T-helper 17 cell (primary cell): ENCODE results near the gene HNRNPLL. TPM values are rescaled to one million over a fixed set of nuclear protein-coding genes. Genes with fewer than 3 reads are reported as not detected.

Experiments used
- ATAC-seq: fragments of 150-1000 bp; cut with Tn5 transposase; 2 replicates; pipeline ENCODE4 v1.10.0; 2021; ENCODE audit warnings: mild to moderate bottlenecking, moderate library complexity
- DNase-seq, 3 donors: peaks; one replicate each; pipeline versions ENCODE4 v3.0.0 to v3.0.0-alpha.2; 2020 to 2021
- H3K9me3 ChIP-seq: one replicate; pipeline ENCODE4 v1.7.0; 2013; ENCODE audit warnings: low read length, mild to moderate bottlenecking; ENCODE audit not compliant: control insufficient read depth, poor library complexity, severe bottlenecking
- H3K27ac Mint-ChIP-seq: one replicate; pipeline ENCODE4 v1.8.0; 2022; ENCODE audit warnings: mild to moderate bottlenecking, moderate library complexity, mixed read lengths
- H3K27me3 Mint-ChIP-seq: one replicate; pipeline ENCODE4 v1.8.0; 2022; ENCODE audit warnings: mixed read lengths
- H3K36me3 Mint-ChIP-seq: one replicate; pipeline ENCODE4 v1.8.0; 2022; ENCODE audit warnings: low read depth, mixed read lengths
- H3K4me1 Mint-ChIP-seq: one replicate; pipeline ENCODE4 v1.8.0; 2022; ENCODE audit warnings: mild to moderate bottlenecking, mixed read lengths
- H3K4me3 Mint-ChIP-seq: one replicate; pipeline ENCODE4 v1.8.0; 2022; ENCODE audit warnings: mild to moderate bottlenecking, moderate library complexity, mixed read lengths
- total RNA-seq, 4 donors: library from RNA in 2 of 4; stranded (reverse) in 2 of 4; gene quantifications; one replicate each; pipeline ENCODE4 v1.2.3 and lab custom pipeline; 2022 to 2026

Gene HNRNPLL
- total RNA-seq, 2 donors from 2014 or later: 81.5 to 91.5 TPM

DNA sequence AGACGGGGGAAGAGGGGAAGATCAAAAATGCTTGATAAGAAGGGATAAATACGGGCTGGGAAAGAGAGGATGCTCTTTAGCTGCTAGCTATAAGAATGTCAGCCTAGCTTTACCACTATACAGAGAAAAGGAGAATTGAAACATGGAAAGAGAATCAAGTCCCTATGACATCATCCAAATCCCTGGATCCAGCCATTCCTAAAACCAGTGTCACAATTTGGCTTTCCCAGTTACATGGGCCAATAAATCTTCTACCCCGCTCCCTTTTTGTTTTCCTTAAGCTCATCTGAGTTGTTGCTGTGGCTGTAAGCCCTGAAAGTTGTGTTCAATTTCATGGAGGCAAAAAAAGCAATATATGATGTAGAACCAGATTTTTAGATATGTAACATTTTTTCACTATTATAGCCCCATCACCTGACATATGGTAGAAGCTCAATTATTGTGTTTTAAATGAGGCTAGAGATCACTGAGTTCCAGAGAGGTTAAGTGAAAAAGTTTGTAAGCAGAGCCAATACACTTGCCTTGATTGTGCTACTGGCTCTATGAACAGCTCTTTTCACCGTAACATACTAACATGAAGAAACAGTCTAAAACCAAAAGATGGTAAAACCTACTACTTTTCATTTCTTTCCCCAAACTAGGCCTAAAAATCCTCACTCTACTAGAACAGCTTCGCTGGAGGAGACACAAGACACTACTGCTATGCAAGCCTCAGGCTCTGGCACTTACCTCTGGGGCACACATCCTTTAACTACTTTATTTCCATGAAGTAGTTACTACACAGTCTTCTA is 4.3 kb downstream of the HNRNPLL start:
- H3K4me1 Mint-ChIP-seq: peaks cover 44% of the 10 kb centered on the region

DNA sequence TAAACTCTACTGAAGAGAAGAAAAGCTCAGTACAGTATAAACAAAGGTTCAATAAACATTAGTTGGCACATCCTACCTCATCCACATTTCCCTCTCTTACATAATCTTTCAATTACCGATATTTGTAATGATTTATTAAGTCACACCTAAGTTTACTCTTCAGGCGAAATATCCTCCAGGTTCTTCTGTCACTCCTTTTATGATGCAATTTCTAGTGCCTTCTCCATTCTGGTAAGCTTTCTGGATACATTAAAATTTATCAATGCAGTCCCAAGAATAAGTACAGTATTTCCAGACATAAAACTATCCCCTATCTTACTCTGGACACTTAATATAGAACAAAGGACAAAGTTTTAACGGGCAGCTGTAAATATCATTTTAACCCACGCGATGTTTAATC is 5.6 kb downstream of the HNRNPLL start:
- Mint-ChIP-seq H3K4me1 (peaks cover 51% of the 10 kb centered on the region), H3K36me3 (peaks cover 2% of the 10 kb centered on the region), H3K4me3 (peak overlapping the region; percentile 96), H3K27me3 (no peaks in the 10 kb centered on the region), H3K27ac (peak overlapping the region; percentile 98)
- DNase-seq (no peak), ATAC-seq (no peak)
- H3K9me3 ChIP-seq: no peaks in the 10 kb centered on the region

More for the DNA sequence above, 4.3 kb downstream of the HNRNPLL start:
- Mint-ChIP-seq H3K4me3 (peak overlapping the region; percentile 96), H3K36me3 (peaks cover 2% of the 10 kb centered on the region), H3K27ac (peak overlapping the region; percentile 98), H3K27me3 (no peaks in the 10 kb centered on the region)
- H3K9me3 ChIP-seq: no peaks in the 10 kb centered on the region
- no peak for DNase-seq
- ATAC-seq: no peak

DNA sequence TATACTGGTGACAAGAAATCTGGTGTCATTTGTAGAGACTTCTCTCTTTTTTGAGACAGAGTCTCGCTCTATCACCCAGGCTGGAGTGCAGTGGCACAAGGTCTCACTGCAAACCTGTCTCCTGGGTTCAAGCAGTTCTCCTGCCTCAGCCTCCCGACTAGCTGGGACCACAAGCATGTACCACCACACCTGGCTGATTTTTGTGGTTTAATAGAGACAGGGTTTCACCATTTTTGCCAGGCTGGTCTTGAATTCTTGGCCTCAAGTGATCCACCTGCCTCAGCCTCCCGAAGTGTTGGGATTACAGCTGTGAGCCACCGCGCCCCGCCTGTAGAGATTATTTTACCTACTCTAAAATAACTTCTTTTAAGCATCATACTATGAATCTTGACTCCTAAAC is 6.5 kb downstream of the HNRNPLL start:
- peaks cover 2% of the 10 kb centered on the region for H3K36me3 Mint-ChIP-seq
- DNase-seq (no peak), ATAC-seq (no peak)
- peak overlapping the region; percentile 98 for H3K27ac Mint-ChIP-seq
- H3K4me1 Mint-ChIP-seq: peaks cover 52% of the 10 kb centered on the region
- H3K4me3 Mint-ChIP-seq: peak overlapping the region; percentile 96
- H3K27me3 Mint-ChIP-seq: no peaks in the 10 kb centered on the region
- no peaks in the 10 kb centered on the region for H3K9me3 ChIP-seq

GRCh38 chr2:38592951-38593350 is 9.8 kb downstream of the HNRNPLL start:
- H3K4me3 Mint-ChIP-seq: peak overlapping the region; percentile 88
- no peak for ATAC-seq
- no peaks in the 10 kb centered on the region for H3K9me3 ChIP-seq
- H3K27me3 Mint-ChIP-seq: no peaks in the 10 kb centered on the region
- H3K27ac Mint-ChIP-seq: peak overlapping the region; percentile 98
- H3K4me1 Mint-ChIP-seq: peaks cover 55% of the 10 kb centered on the region
- H3K36me3 Mint-ChIP-seq: peaks cover 2% of the 10 kb centered on the region
- no peak for DNase-seq

DNA sequence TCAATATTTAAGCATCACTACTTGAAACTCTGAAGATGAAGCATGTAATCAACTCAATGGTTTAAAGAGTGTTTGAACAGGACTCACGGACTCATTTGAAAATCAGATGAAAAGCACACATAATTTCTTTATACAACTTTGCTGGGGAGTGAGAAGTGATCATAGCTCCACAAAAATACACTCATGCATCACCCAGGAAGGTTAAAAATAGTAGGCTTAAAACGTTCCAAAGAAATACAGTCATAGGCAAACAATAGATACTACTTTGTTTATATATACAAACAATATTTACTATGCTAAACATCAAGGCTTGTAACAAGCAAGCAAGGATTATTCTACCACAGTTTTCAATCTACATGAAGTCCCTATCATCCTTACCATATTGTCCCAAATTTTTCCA is 11.6 kb downstream of the HNRNPLL start:
- peaks cover 2% of the 10 kb centered on the region for H3K36me3 Mint-ChIP-seq

DNA sequence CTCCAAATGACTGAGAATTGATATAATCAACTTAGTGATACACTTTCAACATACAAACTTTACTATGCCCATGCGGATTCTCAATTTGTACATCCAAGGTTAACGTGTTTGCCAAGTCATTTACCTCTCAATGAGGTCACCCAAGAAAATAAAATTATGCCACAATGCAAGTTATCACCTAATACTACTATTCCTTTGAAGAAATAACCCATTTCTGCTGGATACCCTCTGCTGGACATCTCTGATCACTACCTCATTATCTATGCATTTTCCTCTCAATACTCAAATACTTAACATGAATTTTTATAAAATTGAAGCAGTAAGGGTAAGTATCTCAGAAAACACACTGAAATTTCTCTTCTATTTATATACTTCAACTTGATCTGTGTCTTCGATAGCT is 12.7 kb downstream of the HNRNPLL start:
- no peaks in the 10 kb centered on the region for H3K27me3 Mint-ChIP-seq

More for the DNA sequence above, 11.6 kb downstream of the HNRNPLL start:
- H3K4me3 Mint-ChIP-seq: peak overlapping the region; percentile 73
- H3K27ac Mint-ChIP-seq: peak overlapping the region; percentile 98
- H3K27me3 Mint-ChIP-seq: no peaks in the 10 kb centered on the region
- H3K9me3 ChIP-seq: no peaks in the 10 kb centered on the region
- peaks cover 52% of the 10 kb centered on the region for H3K4me1 Mint-ChIP-seq
- ATAC-seq (no peak), DNase-seq (no peak)

DNA sequence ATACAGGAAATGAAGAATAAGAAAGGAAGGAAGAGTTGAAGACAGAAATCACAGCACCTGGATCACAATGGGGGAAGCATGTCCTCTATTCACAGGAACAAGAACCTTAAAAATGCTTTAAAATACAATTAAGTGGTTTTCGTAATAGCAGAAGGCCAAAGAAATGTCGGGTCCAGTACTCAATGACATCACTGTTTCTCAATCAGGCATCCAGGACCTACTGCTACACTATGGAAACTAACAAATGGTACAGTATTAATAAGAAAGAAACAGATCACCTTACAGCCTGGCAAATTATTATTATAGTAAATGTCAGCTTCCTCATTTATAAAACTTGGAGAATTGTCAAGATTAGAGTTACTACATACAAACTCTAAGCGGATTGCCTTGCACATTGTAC is 15.8 kb downstream of the HNRNPLL start:
- no peaks in the 10 kb centered on the region for H3K9me3 ChIP-seq
- no peak for ATAC-seq
- no peaks in the 10 kb centered on the region for H3K27me3 Mint-ChIP-seq
- H3K4me1 Mint-ChIP-seq: peaks cover 41% of the 10 kb centered on the region
- peak overlapping the region; percentile 98 for H3K27ac Mint-ChIP-seq
- no peaks in the 10 kb centered on the region for H3K36me3 Mint-ChIP-seq
- no peak overlapping the region for H3K4me3 Mint-ChIP-seq
- DNase-seq: no peak

More for the DNA sequence above, 12.7 kb downstream of the HNRNPLL start:
- Mint-ChIP-seq H3K4me3 (peak overlapping the region; percentile 73), H3K36me3 (no peaks in the 10 kb centered on the region), H3K4me1 (peaks cover 51% of the 10 kb centered on the region), H3K27ac (peak overlapping the region; percentile 98)
- no peaks in the 10 kb centered on the region for H3K9me3 ChIP-seq
- peak; percentile 21 for ATAC-seq
- DNase-seq: no peak

DNA sequence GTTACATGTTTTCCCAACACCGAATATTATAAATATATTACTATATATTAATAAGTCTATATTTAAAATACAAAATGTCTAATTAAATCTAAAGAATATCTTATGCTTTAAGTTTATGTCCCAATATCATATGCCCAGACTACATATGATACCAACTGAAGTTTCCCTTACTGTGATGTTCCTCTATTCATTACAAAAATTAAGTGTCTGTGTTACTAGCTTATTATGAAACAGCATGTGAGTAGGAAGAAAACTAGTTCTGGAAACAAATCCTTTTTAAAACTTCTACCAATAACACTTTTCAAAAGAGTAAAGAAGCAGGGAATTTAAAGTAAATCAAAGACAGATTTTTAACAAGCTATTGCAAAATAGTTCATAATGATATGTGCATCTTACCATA is 17.8 kb downstream of the HNRNPLL start:
- no peaks in the 10 kb centered on the region for H3K9me3 ChIP-seq
- H3K4me3 Mint-ChIP-seq: no peak overlapping the region
- DNase-seq: no peak
- H3K27me3 Mint-ChIP-seq: no peaks in the 10 kb centered on the region
- H3K36me3 Mint-ChIP-seq: no peaks in the 10 kb centered on the region
- H3K27ac Mint-ChIP-seq: peak overlapping the region; percentile 98
- peaks cover 35% of the 10 kb centered on the region for H3K4me1 Mint-ChIP-seq
- no peak for ATAC-seq

- H3K4me1 Mint-ChIP-seq: peaks cover 30% of the 10 kb centered on the region
- ATAC-seq (no peak), DNase-seq (no peak)
- no peak overlapping the region for H3K4me3 Mint-ChIP-seq
- peak overlapping the region; percentile 21 for H3K27ac Mint-ChIP-seq
- H3K27me3 Mint-ChIP-seq: no peaks in the 10 kb centered on the region
- no peaks in the 10 kb centered on the region for H3K9me3 ChIP-seq
- no peaks in the 10 kb centered on the region for H3K36me3 Mint-ChIP-seq
These were observed 18.7 kb downstream of the HNRNPLL start for GRCh38 chr2:38583994-38584393.

- Mint-ChIP-seq H3K4me1 (peaks cover 33% of the 10 kb centered on the region), H3K4me3 (no peak overlapping the region), H3K27ac (peak overlapping the region; percentile 21), H3K36me3 (peaks cover 3% of the 10 kb centered on the region), H3K27me3 (no peaks in the 10 kb centered on the region)
- H3K9me3 ChIP-seq: no peaks in the 10 kb centered on the region
- DNase-seq: no peak
- ATAC-seq: no peak
These were observed 19.2 kb downstream of the HNRNPLL start for GRCh38 chr2:38583524-38583923.

DNA sequence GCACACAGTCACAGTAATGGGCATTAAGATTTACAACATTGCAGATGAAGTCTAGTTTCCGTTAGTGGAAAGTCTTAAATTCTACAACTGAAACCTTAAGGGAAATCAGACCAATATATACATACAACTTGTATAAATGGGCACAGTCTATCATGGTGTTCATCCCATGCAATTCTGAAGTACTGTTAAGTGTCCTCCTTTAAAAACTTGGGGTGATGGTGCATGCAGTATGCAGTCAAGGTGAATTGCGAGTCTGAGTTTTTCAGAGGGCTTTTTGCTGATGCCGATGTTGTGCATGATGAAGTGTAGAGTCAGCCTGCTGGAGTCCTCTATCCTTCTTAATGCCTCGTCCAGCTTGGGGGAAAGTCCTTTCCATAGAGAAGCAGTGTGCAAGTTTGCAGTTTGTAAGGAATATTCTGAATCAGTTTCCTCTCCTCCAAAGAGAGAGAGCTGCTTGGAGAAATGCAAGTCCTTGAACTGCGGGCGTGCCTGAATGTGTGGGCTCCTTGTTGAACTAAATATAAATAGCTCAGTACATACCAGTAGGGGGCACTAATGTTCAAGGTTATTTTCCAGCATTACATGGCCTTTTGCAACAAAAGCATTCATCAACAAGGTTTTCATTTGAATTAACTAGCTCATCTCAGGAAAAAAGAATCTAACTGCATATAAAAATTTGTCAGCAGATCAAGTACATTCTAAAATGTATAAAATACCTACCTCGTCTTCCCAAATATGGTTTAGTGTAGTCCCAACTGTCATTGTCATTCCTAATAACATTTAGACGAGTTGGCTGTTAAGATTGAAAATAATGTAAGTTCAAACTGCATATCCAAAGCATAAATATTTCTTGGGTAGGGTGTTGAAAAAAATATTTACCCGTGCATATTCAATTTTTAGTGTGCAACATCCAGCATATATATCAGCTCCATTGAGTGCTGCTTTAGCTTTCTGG is 21.3 kb downstream of the HNRNPLL start:
- H3K4me3 Mint-ChIP-seq: peak overlapping the region; percentile 5
- H3K4me1 Mint-ChIP-seq: peaks cover 28% of the 10 kb centered on the region
- DNase-seq (no peak), ATAC-seq (peak; percentile 79)
- H3K36me3 Mint-ChIP-seq: peaks cover 3% of the 10 kb centered on the region
- H3K9me3 ChIP-seq: no peaks in the 10 kb centered on the region
- peak overlapping the region; percentile 51 for H3K27ac Mint-ChIP-seq
- H3K27me3 Mint-ChIP-seq: no peaks in the 10 kb centered on the region

DNA sequence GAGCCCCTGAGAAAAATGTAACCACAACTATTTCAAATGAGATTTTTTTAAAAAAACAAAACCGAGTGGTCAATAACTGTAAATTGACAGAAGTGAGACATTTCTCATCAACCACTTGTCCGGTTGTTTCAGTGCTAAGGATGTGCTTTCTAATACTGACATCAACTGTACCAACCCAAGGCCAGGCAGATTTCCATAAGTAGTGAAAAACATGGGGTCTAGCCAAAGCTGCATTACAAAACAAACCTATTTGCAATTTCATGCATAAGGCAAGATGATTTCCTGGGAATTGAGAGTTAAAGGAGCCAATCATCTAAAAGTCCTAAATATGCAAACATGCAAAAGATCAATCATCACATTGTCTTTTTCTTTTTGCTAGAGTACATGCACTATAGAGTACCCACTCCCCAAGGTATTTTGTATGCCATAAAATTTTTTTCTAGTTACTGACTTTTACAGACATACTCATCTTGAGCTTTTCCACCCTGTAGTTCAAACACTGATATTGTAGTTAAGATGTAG is 22.6 kb downstream of the HNRNPLL start:
- H3K27me3 Mint-ChIP-seq: no peaks in the 10 kb centered on the region
- DNase-seq (no peak), ATAC-seq (no peak)
- no peak overlapping the region for H3K4me3 Mint-ChIP-seq
- peaks cover 25% of the 10 kb centered on the region for H3K4me1 Mint-ChIP-seq
- H3K9me3 ChIP-seq: no peaks in the 10 kb centered on the region
- H3K36me3 Mint-ChIP-seq: peaks cover 5% of the 10 kb centered on the region
- H3K27ac Mint-ChIP-seq: no peak overlapping the region

DNA sequence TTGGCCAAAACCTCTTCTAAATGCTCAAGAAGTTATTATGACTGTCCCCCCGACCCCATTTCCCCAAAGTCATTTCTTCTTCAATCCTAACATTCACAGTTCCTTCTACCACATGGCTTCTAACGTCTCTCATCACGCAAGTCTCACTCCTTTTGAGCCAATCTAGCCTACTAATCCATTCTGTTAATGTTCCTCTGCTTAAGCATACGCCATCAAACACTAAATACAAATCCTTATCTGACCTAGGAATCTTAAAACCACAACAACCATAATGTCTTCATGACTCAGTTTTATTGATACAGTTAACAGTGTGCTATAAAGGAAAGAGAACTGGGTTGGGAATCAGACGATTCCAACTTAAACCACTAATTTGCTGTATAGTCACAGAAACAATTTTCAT is 23.9 kb downstream of the HNRNPLL start:
- no peaks in the 10 kb centered on the region for H3K9me3 ChIP-seq
- Mint-ChIP-seq H3K4me3 (peak overlapping the region; percentile 37), H3K4me1 (peaks cover 31% of the 10 kb centered on the region), H3K27ac (peak overlapping the region; percentile 70), H3K36me3 (peaks cover 8% of the 10 kb centered on the region), H3K27me3 (no peaks in the 10 kb centered on the region)
- peak; percentile 78 for ATAC-seq
- no peak for DNase-seq
